Common myeloid progenitor, CD34-positive (primary cell): ENCODE measurements around the gene ACBD4.

Source experiments
- CTCF ChIA-PET: fragments of 350-600 bp; sonication (Branson Sonifier 250); formaldehyde crosslinking; loops from one replicate; lab custom pipeline; 2021; ENCODE audit warnings: antibody characterized with exemption; lab: Charles Lee
- POLR2A ChIA-PET: fragments of 350-600 bp; sonication (Branson Sonifier 250); formaldehyde crosslinking; loops from one replicate; lab custom pipeline; 2021; ENCODE audit warnings: antibody characterized with exemption; lab: Charles Lee
- DNase-seq, 3 donors: peaks; one replicate each; pipeline versions ENCODE4 v3.0.0 to v3.0.0-alpha.2; 2013
- H3K27ac ChIP-seq, 2 experiments: 1 replicate in 1 of 2; 2 replicates in 1 of 2; pipeline ENCODE4 v1.7.0; 2013; ENCODE audit warnings: inconsistent platforms in 2 of 2, low read length in 2 of 2, mild to moderate bottlenecking in 2 of 2, low read depth in 1 of 2, moderate library complexity in 1 of 2; ENCODE audit not compliant: severe bottlenecking in 2 of 2, insufficient read depth in 1 of 2, poor library complexity in 1 of 2
- H3K27me3 ChIP-seq, 5 experiments: replicated peaks in 2 of 5; 1 replicate in 3 of 5; 2 replicates in 2 of 5; pipeline versions ENCODE4 v1.6.1 to v1.7.0; 2013; ENCODE audit warnings: low read length in 4 of 5, mild to moderate bottlenecking in 2 of 5, moderate library complexity in 2 of 5, inconsistent platforms in 1 of 5; ENCODE audit not compliant: insufficient read depth in 5 of 5, control insufficient read depth in 4 of 5
- H3K36me3 ChIP-seq, 4 experiments: 1 replicate in 2 of 4; 2 replicates in 2 of 4; pipeline versions ENCODE4 v1.6.1 to v1.7.0; 2013; ENCODE audit warnings: low read length in 3 of 4, control low read depth in 1 of 4, mild to moderate bottlenecking in 1 of 4; ENCODE audit not compliant: control insufficient read depth in 4 of 4, insufficient read depth in 4 of 4
- H3K4me1 ChIP-seq, 4 experiments: 1 replicate in 3 of 4; 2 replicates in 1 of 4; pipeline versions ENCODE4 v1.6.1 to v1.7.1; 2013; ENCODE audit warnings: low read length in 3 of 4, mild to moderate bottlenecking in 3 of 4, control low read depth in 1 of 4, inconsistent platforms in 1 of 4, moderate library complexity in 1 of 4; ENCODE audit not compliant: control insufficient read depth in 4 of 4, insufficient read depth in 4 of 4; ENCODE audit errors: control extremely low read depth in 1 of 4
- H3K4me3 ChIP-seq, 7 experiments: 1 replicate in 4 of 7; 2 replicates in 3 of 7; pipeline versions ENCODE4 v1.5.1 to v1.7.0; 2013; ENCODE audit warnings: mild to moderate bottlenecking in 7 of 7, low read length in 6 of 7, moderate library complexity in 6 of 7, inconsistent platforms in 2 of 7, low read depth in 2 of 7, control low read depth in 1 of 7; ENCODE audit not compliant: insufficient read depth in 4 of 7, control insufficient read depth in 1 of 7; ENCODE audit errors: extremely low read depth in 1 of 7
- H3K9me3 ChIP-seq, 5 experiments: 1 replicate in 4 of 5; 2 replicates in 1 of 5; pipeline versions ENCODE4 v1.6.1 to v1.7.1; 2013; ENCODE audit warnings: low read length in 4 of 5, mild to moderate bottlenecking in 2 of 5, inconsistent platforms in 1 of 5, low read depth in 1 of 5, moderate library complexity in 1 of 5; ENCODE audit not compliant: control insufficient read depth in 4 of 5, insufficient read depth in 2 of 5; ENCODE audit errors: control extremely low read depth in 1 of 5
- WGBS: methylation state at CpG from one replicate; pipeline ENCODE4 v1.1.5; 2013; ENCODE audit not compliant: insufficient coverage; 5-methylcytosine and 5-hydroxymethylcytosine counted together

The ACBD4 gene

DNA sequence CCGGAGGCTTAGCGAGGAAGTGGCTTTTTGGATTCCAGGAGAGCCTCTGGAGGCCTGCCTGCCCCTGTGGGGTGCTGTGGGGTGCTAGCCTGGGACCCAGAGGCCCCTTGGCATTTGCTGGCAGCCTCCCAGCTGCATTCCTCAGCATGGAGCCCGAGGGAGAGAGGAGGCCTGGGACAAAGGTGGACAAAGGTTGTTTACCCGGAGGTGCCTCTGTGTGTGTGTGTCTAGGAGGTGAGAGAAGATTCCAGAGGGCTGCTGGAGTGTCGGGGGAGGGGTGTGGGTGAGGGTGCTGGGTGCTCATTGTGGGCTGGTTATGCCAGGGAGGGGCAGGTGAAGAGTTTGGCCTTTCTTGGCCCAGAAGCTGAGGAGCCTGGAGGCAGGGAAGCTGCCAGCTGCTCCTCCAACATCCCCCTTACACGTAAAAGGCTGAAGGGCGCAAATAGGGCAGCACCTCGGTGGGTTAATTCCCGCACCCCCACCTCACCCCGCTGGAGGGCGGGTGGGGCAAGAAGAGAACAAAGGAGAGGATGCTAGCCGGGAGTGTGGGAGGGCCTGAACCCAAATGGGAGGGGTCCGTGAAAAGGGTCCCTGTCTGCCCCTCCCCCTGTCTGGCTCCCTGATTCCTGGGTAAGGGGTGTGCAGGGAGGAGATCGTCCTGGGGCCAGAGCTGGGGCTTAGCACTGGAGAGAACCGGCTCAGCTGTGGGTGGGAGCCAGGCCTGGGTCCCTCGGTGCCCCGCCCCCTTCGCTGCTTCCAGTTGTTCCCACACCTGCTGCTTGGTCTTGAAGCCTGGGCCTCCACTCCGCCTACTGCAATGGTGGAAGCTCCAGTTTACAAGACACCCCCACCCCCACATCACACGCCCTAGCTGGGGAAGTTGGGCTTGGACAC, 36.1 kb downstream of the ACBD4 start:
- peaks cover 0 to 44% (median 39%) of the 10 kb centered on the region in 4 experiments for H3K4me1 ChIP-seq
- no peaks in the 10 kb centered on the region for H3K27me3 ChIP-seq
- ChIA-PET CTCF (interaction anchor here (1.4 to 2.9 kb wide), 8 partner anchors 8 to 36 kb away, joined by 3 to 19 read pairs (median 8); partner anchors contain the start of genes ACBD4, HEXIM1 and HEXIM2), POLR2A (interaction anchor here (0.6 to 2.1 kb wide), 3 partner anchors 10 to 107 kb away, joined by 3 to 14 read pairs (median 6); partner anchors contain the start of genes HEXIM1 and HEXIM2)
- peak overlapping the region in 1 of 2 experiments; percentile 25 for H3K27ac ChIP-seq
- H3K36me3 ChIP-seq: peaks cover 0 to 6% (median 1%) of the 10 kb centered on the region in 4 experiments
- WGBS: 63% methylated on average over 17 of the region's 20 CpGs
- DNase-seq: no peak
- peak overlapping the region in 3 of 7 experiments; percentile 23 to 71 (median 69) for H3K4me3 ChIP-seq
- no peaks in the 10 kb centered on the region for H3K9me3 ChIP-seq

DNA sequence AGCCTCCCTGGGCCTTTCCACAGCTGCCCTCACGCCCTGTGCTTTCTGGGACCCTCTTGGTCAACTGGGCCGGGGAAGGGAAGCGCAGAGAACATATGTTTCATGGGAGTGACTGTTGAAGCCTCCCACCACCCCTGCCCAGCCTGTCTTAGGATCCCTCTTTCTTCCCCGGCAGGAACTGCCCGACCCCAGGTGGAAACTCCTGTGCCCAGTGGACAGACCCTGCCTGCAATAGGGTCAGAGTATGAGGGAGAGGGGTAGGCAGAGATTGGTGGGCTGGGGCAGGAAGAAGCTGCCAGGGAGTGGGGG, 36.7 kb downstream of the ACBD4 start:
- Histone ChIP-seq H3K4me1 (peaks cover 0 to 44% (median 40%) of the 10 kb centered on the region in 4 experiments), H3K27me3 (no peaks in the 10 kb centered on the region), H3K9me3 (no peaks in the 10 kb centered on the region), H3K27ac (peak overlapping the region in 1 of 2 experiments; percentile 25), H3K4me3 (peak overlapping the region in 2 of 7 experiments; percentile 69 to 71), H3K36me3 (peaks cover 0 to 6% (median 1%) of the 10 kb centered on the region in 4 experiments)
- POLR2A ChIA-PET: interaction anchor here (0.6 to 2.1 kb wide), 3 partner anchors 11 to 107 kb away, joined by 3 to 14 read pairs (median 6); partner anchors contain the start of genes HEXIM1 and HEXIM2
- 100% methylated on average over 2 of the region's 5 CpGs for WGBS
- CTCF ChIA-PET: interaction anchor here (1.4 to 2.3 kb wide), 9 partner anchors 8 to 37 kb away, joined by 3 to 19 read pairs (median 9); partner anchors contain the start of genes ACBD4, HEXIM1 and HEXIM2
- DNase-seq: no peak

DNA sequence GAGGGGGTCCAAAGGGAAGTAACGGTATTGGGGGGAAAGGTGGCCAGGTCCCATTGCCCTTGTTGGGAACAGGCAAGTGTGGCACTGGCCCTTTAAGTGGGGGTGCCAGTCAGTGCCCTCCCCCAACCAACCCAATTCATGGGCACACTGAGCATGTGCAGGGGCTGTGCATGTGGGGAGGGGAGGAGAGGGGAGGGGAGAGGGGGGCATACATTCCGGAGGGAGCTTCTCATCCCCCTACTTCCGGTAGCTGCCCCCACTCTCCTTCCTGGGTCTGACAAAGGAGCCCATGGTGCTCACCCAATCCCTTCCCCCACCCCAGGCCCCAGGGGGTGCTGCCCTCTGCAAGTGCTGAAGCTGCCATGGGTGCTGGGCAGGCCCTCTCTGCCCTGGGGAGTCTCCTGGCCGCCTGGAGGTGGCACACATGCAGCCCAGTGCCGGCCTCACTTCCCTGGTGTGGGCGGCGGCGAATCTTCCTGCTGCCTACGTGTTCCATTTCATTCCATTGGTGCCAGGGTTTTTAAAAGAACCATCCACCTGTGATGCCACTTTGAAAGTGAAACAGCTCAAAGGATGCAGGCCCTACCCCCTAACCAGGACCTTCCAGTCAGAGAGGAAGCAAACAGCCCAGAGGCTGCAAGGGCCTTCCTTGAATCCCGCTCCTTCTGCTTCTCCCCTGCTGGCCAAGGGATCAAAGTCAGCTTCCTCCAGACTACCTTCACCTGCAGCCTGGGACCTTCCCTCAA, 37.2 kb downstream of the ACBD4 start:
- Histone ChIP-seq H3K9me3 (no peaks in the 10 kb centered on the region), H3K36me3 (peaks cover 0 to 6% (median 1%) of the 10 kb centered on the region in 4 experiments), H3K4me1 (peaks cover 0 to 44% (median 40%) of the 10 kb centered on the region in 4 experiments), H3K4me3 (peak overlapping the region; percentile 20 to 71 (median 56)), H3K27me3 (no peaks in the 10 kb centered on the region), H3K27ac (peak overlapping the region in 1 of 2 experiments; percentile 25)
- peak; percentile 36 to 73 (median 65) for DNase-seq
- CTCF ChIA-PET: interaction anchor here (0.7 to 2.3 kb wide), 11 partner anchors 9 to 104 kb away, joined by 3 to 19 read pairs (median 9); partner anchors contain the start of genes ACBD4, HEXIM1 and HEXIM2
- POLR2A ChIA-PET: interaction anchor here (0.6 to 2.1 kb wide), 3 partner anchors 12 to 106 kb away, joined by 3 to 14 read pairs (median 6); partner anchors contain the start of genes HEXIM1 and HEXIM2
- WGBS: 7% methylated on average over 7 of the region's 10 CpGs

DNA sequence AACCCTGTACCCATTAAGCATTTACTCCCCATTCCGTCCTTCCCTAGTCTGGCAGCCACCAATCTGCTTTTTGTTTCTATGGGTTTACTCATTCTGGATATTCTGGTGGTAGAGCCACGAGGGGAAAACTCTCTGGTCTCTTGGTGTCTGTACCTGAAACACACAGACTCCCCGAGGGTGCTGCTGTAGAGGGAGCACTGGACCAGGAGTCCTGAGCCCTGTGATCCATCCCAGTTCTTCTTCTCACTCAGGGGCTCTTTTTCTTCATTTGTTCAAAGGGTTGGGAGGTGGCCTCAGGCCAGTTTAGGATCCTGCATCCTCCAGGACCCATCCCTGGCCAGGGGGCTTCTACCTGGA, 40.2 kb downstream of the ACBD4 start:
- no peaks in the 10 kb centered on the region for H3K9me3 ChIP-seq
- 100% methylated on average over 2 of the region's 3 CpGs for WGBS
- H3K4me3 ChIP-seq: no peak overlapping the region
- H3K27ac ChIP-seq: no peak overlapping the region
- H3K36me3 ChIP-seq: no peaks in the 10 kb centered on the region
- ChIA-PET CTCF (interaction anchor here (1.5 to 2.3 kb wide), 3 partner anchors 19 to 41 kb away, joined by 4 to 10 read pairs (median 9); partner anchors contain the start of genes ACBD4 and HEXIM1), POLR2A (interaction anchor here (2.1 kb wide), 1 partner anchor 15 kb away, joined by 7 read pairs; the partner anchor contains the start of gene HEXIM2)
- no peak for DNase-seq
- H3K27me3 ChIP-seq: no peaks in the 10 kb centered on the region
- H3K4me1 ChIP-seq: peaks cover 0 to 46% (median 36%) of the 10 kb centered on the region in 4 experiments

DNA sequence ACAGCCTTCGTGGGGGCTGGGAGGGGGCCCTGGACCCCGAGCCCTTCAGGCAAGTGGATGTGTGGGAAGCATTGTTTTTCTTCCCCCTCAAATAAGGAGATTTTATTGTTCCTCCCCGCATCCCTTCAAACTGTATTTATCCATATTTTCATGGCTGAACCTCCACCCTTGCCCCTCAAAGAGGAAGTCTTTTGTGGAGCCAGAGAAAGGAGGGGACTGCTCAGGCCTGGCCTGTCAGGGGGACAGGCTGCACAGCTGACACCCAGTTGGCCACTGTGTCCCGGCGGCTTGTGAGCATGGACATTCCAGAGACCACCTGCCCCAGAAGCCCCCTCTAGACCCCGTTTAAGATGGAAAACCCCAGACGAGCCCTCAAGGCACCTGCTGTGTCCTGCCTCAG, 42.1 kb downstream of the ACBD4 start:
- ChIA-PET POLR2A (no interaction called here), CTCF (interaction anchor here (2.3 to 2.6 kb wide), 2 partner anchors 20 to 42 kb away, joined by 10 read pairs; partner anchors contain the start of gene ACBD4)
- Histone ChIP-seq H3K4me3 (no peak overlapping the region), H3K36me3 (no peaks in the 10 kb centered on the region), H3K9me3 (no peaks in the 10 kb centered on the region), H3K27me3 (no peaks in the 10 kb centered on the region), H3K4me1 (peaks cover 0 to 28% (median 17%) of the 10 kb centered on the region in 4 experiments), H3K27ac (no peak overlapping the region)
- 94% methylated on average over 2 of the region's 7 CpGs for WGBS
- no peak for DNase-seq

DNA sequence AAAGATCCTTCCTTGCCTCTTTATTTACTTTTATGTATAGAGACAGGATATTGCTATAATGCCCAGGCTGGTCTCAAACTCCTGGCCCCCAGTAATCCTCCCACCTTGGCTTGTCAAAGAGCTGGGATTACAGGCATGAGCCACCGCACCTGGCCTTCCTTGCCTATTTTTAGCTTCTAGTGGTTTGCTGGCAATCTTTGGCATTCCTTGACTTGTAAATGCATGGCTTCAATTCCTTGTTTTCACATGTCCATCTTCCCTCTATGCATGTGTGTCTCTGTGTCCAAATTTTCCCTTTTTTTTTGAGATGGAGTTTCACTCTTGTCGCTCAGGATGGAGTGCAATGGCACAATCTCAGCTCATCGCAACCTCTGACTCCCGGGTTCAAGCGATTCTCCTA, 48.7 kb downstream of the ACBD4 start:
- H3K9me3 ChIP-seq: no peaks in the 10 kb centered on the region
- WGBS: 95% methylated on average over 4 of the region's 5 CpGs
- no peaks in the 10 kb centered on the region for H3K27me3 ChIP-seq
- no peak for DNase-seq
- H3K27ac ChIP-seq: no peak overlapping the region
- CTCF ChIA-PET: interaction anchor here (0.6 to 3.1 kb wide), 5 partner anchors 9 to 33 kb away, joined by 3 to 14 read pairs (median 4); no protein-coding TSS in a partner anchor
- H3K4me1 ChIP-seq: peaks cover 0 to 2% (median under 1%) of the 10 kb centered on the region in 4 experiments
- H3K4me3 ChIP-seq: no peak overlapping the region
- no peaks in the 10 kb centered on the region for H3K36me3 ChIP-seq
- POLR2A ChIA-PET: no interaction called here
